Activated CD4-positive, alpha-beta T cell treated with anti-CD3 and anti-CD28 coated beads, Interleukin-2, amount 50 U/mL, for 4 hours (primary cell): ENCODE results near the gene SORL1.
A peak's percentile ranks its signal among the peaks of the same experiment; 100 is the strongest.

Source experiments
- DNase-seq, 2 experiments: peaks; one replicate each; pipeline ENCODE4 v3.0.0-alpha.2; 2020

The SORL1 gene

DNA sequence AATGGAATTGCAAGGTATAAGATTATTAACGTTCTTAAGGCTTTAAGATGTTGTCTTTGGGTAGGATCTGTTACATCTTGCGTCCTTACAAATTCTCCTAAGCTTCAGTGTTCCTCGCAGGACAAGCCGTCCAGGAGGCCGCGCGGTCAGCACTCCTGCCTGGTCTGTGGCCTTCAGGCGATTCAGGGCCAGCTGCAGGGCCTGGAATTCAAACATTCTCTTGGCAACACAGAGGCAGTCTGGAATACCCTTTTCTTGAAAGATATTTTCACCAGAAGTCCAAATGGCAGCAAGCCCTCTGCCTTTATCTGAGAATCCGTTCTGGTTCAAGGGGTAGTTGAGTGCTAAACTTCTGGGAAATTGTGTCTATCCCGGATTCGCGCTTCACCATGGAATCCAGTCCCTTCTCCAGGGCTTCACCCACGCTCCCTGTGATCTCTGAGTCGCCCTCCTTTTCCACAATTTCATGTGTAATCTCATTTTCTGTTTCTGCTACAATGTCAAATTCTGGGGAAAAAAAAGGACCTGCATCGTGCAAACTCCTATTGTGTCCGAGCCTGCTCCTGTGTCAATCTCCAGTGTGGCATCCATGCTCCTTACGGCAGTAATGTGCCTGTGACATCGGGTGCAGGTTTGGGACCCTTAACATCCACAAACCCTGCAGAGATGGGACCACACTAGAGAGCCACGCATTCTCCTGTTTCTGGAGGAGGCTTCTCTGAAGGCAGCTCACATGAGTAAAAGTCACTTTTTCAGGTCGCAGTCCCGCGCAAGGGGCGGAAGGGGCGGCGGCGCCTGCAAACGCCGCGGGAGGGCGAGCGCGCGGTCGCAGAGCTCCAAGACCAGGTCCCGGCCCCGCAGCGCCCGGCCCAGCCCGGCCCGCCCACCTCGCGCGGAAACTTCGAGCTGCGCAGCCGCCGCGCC lies 25.4 kb upstream of the SORL1 start:
- peak in 1 of 2 experiments; percentile 31 for DNase-seq

DNA sequence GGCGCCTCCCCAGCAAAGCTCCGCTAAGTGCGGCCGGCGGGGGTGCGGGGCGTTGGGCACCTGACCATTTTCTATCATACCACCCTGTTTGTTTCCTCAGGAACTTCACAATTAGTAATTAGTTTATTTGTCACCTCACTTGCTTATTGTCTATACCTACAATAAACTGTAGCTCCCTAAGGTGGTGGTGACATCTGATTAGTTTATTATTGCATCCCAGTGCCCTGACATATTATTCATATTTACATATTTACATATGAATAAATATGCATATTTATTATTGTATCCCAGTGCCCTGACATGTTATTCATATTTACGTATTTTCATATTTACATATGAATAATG lies 24.7 kb upstream of the SORL1 start:
- DNase-seq = no peak

DNA sequence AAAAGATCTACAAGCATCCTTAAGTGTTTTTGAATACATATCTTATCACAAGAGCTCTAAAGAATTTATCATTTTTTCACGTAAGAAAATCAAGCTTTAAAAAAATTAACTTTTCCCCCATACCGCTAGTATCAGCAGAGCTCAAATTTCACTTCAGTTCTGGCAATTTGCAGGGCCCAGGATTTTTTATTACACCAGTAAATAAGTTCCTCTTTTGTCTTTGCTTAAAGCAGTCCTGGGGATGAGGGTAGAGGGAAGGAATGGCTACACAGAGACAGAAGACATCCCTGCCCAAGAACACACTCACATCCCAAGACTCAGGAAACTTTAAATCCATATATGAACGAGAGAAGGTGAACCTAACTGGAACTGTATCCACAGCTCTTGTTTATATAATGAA lies 22.6 kb upstream of the SORL1 start:
- no peak for DNase-seq

DNA sequence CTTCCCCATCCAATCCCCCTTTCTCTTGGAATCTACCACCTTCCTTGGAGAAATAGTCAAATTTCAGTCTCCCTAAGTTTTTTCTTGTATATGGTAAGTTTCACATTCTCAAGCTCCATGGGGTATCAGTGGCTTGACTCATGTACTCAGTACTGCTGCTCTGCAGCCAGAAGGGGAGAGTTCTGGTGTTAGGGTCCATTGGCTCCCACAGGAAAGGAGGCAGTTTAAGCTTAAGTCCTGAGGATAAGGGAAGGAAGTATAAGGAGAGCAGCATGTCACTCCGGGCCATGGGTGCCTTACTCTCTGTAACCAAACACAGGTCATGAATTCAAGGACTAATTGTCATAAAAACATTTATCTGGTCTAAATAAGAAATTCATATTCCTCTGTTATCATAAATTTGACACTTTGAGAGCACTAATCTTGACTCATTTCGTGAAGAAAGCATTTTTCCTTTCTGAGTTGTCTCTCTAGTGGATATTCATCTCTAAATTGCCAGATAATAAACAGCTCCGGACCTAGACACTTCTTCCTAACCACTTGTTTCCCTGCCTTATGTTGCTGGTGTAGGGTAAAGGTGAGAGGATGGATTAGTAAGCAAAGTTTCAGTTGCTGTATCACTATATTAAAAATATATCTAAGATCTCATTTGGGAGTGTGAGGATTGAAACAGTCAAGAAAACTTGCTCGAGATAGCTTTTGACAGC lies 20.1 kb upstream of the SORL1 start:
- DNase-seq = no peak

DNA sequence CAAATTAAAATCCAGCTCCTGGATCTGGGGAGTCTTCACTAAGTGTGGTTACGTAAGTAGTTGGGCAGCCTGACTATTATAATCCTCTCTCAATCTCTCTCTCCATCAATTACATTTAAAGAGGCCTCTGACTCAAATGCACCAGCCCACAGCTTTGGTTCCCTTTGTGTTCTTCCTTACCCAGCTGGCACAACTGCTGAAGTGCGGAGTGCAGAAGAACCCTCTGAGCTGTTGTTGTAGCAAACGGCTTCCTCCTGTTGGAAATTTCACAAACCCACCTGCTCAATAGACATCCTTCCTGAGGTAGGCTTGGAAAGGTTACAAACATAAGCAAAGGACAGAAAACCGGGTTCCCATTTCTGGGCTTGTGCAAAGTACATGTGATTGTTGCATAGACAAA lies 17.0 kb upstream of the SORL1 start:
- DNase-seq = no peak

DNA sequence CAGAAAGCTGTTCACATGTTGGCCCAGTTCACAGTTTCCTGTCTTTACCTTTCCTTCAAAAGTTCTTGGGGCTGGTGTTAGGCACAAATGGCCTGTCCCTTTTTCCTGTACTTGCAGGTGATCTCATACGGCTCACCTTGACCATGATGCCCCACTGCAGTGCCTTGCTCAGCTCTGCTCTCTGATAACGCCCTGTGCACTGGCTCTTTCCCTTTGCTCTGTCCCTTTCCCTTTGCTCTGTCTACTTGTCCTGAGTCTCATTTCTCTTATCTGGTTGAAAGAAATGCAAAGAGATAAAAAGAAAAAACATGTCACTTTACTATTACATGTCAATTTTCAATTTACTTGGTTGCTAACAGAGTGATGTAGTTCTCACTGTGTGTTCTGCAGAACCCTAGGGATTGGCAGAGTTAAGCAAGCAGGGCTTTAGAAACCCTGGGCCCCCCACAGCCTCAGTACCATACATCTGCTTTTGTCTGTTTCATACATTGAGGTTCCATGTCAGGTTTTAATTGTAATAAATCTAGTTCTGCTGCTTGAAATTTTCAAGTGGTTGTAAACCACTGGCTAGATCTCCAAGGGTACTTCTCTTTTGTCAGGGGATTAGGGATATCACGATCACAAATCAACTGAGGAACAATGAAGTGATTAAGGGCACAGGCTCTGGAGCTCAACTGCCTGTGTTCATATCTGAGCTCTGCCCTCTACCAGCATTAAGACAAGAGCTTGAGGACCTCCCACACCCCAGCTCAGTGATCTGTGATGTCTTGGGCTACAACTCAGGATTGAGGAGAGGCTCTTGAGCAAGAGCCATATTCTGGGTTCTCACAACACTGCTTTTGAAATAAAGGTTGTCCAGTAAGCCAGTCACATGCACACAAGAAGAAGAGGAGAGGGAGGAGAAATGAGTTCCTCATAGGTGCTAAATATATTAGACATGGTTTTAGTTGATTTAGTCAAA lies 16.3 kb upstream of the SORL1 start:
- no peak for DNase-seq

DNA sequence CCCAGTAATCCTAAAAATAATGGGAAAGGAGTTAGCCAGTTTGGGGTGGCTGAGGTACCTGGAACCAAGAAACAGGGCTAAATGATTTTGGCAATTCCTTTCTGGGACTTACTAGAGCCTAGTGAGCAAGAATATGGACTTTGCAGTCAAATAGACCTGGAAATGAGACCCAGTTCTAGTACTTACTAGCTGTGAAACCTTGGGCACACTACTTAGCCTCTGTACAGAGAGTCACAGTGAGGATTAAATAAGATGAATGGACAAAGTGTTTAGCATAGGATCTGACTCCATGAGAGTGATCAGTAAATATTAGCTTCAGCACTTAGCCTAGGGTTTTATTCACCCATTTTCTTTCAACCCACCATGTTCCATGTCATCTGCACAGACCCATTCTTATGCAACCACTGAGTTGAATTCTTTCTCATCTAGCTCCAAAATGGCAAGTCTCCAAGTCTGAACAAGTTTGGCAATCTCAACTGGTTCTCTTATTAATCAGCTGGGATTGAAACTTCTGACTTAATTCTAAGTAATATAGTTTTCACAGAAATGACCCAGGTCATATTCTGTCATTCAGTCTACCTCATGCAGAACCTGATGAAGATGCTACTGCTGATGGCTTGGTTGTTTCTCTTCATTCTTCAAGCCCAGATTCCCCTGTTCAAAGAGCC lies 15.0 kb upstream of the SORL1 start:
- no peak for DNase-seq

DNA sequence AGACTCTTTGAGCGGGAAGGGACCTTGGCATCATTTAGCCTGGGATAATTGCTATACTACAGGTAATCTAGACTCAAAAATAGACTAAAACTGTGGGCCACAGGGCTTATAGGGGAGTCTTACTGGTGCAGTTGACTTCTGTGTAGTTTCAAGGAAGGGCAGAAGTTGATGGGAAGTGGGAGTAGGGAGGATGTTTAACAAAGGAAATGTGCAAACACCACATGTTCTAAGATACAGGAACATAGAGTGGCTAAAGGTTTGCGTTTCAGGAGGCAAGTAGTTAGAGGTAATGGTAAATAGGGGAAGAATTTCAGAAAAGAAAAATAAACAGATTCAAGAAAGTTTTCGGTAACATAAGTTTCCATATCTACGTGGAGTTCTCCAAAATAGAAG lies 14.4 kb upstream of the SORL1 start:
- no peak for DNase-seq

DNA sequence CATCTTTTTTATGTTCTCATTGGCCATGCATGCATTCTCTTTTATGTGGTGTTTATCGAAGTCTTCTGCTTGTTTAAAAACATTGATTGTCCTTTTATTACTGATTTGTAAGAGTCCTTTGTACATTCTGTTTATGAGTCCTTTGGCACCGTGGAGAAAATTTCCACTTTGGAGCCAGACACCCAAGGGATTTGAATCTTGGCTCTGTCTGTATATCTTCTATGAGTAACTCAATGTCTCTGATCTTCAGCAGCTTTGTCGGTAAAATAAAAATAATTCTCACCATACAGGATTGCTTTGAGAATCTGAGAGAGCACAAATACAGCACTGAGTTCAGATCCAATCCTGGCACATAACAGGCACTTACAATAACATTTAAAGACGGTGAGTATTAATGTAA lies 12.8 kb upstream of the SORL1 start:
- DNase-seq = no peak

DNA sequence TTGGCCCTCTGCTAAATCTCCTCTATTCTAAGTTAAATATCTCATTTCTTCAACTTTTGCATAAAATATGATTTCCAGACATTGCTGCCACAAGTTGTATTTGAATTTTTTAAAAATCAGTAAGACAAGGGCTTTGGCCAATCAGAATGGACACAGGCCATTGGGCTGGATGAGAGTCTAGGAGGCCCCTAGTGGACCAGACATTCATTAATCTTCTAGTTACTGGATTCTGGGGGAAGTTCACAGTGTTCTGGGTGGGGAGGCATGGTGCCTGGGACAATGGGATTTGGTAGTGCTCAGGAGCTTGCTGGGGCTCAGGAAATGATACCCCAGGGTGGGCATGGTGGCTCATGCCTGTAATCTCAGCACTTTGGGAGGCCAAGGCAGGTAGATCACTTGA lies 12.4 kb upstream of the SORL1 start:
- DNase-seq = no peak

DNA sequence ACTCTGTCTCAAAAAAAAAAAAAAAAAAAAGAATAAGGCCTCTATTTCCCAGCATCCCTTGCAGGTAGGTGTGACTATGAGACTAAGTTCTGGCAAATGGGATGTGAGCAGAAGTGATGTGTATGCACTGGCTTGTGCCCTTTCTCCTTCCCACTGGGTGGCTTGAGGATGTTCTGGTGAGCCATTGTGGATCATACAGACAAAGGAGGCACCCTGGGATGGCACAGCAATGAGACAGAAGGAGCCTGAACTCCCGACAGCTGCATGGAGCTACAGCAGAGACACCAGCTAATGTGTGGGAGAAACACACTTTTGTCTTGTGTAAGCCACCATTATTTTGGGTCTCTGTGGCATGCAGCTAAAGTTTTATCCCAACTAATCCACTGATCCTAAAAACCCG lies 10.6 kb upstream of the SORL1 start:
- no peak for DNase-seq

DNA sequence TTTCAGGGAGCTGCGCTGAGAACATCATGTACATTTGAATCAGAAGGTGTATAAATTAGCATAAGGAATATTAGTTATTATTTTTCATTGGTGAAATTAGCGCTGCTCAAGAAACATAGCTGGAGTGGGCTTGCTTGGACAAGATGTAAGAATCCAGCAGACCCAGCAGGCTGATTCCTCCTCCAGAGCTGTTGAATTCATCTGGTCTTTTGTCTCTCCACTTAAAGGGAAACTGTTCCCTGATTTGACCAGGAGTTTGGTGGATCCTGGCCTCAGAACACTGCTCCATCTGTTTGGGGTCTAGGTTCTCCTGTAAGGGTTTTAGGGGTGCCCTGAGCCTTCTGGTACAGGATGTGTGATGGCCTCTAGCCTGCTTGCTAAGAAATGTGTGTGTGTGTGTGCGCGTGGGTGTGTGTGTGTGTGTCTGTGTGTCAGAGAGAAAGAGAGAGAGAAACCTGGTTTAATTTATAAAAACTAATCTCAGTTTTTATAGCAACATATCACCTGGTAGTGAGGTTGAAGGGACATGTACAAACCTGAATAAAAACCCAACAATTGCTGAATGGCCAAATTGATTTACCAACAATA lies 8.3 kb upstream of the SORL1 start:
- peak; percentile 28 to 40 for DNase-seq

DNA sequence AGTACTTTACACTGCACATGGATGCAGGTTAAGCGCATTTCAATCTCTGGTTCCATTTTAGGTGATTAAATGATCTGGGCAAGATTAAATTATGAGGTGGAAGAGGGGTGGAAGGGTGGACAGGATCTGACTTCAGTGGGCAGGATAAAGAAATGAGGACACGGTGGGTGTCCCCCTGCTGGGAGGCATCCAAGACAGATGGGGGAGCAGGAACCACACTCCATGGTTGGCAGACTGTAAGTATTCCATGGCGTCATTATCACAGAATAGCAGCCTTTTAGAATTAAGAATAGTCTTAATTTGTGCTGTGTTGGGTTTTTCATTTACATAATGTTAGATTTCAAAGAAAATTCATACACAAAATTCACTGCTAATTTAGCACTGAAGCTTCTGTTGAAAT lies 7.6 kb upstream of the SORL1 start:
- no peak for DNase-seq

DNA sequence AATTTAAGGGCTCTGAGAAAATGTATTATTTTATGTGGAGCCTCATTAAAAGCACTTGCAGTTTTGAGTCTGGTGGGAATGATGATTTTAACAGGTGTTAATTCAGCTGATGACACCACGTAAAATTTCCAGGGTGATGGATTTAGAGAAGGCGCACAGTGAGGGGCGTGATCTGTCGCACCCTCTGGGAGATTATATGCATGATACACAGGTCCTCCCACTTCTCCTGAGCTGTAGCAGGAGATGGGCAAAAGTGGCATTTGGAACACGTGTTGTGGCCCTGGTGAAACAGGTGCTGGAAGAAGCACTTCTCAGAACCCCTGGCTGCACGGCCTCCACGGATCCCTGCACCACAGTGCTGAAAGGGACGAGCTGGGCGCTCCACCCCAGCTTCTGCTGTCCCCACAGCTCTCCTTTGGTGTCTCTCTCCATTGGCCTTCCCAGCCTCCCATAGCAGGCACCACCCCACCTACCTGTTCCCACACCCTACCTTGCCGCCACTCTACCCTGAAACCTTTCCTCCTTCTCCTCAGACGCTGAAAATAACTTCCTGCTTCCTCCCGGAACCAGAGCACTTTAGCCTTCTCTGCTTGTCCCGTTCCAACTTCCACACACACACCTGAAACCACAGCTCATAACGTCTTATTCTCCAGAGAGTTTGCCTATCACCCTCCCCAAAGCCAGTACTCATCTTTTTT lies 6.9 kb upstream of the SORL1 start:
- no peak for DNase-seq

DNA sequence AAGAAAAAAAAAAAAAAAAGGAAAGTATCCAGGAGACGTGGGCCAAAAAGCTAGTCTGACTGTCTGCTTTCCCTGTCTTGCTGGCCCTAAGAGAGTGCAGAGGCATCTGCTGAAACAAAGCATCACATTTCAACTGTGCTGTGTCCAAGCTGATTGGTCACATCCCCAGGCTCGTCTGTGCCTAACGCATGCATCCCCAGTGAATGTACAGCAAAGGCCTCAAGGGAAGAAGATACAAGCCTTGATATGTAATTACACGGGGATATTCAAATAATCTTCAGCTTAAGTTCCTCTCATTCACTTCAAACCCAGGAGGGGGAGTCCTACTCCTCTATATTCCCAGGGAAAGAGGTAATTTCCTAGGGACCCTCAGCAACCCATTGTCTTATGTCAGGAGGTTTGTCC lies 5.4 kb upstream of the SORL1 start:
- DNase-seq = no peak

DNA sequence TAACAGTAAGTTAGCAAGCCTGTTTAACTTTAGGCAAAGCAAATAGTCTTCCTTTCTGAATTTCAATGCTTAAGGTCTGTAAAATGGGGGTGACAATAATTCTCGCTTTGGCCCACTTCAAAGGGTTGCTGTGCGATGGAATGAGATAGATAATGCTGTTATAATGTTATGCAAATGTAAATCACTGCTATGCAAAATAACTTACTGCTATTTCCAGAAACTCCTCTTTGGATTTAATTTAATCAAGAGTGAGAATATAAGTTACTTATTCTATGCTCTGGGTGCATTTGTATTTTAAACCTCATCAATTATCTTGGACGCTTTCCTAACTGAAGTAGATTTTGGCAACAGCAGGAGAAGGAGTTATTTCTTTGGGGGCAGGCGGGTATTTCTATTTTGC lies 4.1 kb upstream of the SORL1 start:
- no peak for DNase-seq

DNA sequence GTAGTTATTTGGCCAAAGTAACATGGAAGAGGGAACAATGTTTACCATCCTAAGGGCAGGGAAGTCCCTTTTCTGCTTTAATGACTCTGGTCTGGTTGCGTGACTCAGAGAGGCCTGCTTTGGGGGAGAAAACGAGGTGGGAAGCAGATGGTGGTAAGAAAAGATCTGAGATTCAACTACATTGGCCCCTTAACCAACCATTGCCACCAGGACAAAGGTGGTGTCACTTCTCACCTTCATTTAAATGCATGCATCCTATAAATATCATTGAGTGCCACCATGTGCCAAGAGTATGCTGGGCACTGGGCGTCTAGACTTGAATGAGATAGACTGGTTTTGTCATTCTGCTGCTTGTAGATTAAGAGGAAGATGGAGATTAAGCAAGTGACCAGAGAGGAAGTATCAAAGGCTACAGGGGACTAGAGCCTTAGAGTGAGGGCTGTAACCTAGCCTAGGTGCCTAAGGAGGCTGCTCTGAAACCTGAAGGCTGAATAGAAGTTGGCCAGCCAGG lies 3.6 kb upstream of the SORL1 start:
- no peak for DNase-seq

DNA sequence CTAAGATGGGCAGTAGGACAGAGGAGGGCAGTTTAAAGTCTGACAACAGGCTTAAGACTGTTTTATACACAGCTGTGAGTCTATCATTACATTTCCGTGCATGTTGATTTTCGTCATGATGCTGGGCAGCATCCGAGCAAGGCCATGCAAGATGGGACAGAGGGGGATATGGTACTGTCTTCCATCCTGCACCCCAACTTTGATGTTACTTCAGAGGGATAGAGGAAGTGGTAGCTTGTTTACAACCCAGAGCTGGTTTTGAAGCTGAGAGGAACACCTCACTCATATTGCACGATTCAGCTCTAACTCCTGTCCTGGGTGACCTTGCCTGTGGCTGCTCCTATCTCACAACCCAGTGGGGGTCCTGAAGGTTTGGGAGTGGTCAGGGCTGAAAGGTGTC lies 3.0 kb upstream of the SORL1 start:
- no peak for DNase-seq

DNA sequence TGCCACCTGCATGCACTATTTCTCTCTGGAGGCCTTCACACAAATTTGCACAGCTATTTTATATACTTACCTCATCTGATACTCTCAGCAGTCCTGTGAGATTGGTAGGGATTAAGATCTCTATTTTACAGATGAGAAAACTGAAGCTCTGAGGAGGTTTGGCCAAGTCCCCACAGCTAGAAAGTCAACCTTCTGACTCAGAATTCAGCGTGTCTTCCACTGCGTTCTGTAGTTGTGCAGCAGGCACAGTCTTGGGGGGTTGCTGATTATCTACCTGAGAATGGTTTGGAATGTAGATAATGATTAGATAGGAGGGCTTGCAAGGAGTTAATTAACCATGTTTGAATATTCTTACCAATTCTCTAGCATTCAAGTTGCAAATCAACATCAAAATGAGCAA lies 2.5 kb upstream of the SORL1 start:
- DNase-seq = no peak

DNA sequence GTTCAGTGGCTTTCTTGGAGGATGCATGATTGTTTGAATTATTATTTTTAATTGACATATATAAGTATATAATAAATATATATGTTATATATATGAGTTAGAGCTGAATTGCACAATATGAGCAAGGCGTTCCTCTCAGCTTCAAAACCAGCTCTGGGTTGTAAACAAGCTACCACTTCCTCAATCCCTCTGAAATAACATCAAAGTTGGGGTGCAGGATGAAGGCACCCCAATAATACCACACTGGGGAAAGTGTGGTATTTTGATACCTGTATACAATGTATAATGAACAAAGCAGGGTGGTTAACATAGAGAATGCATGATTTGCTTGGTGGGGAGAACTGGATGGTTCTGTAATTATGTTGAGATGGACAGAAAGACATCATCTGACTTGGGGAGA lies 1.7 kb upstream of the SORL1 start:
- no peak for DNase-seq

DNA sequence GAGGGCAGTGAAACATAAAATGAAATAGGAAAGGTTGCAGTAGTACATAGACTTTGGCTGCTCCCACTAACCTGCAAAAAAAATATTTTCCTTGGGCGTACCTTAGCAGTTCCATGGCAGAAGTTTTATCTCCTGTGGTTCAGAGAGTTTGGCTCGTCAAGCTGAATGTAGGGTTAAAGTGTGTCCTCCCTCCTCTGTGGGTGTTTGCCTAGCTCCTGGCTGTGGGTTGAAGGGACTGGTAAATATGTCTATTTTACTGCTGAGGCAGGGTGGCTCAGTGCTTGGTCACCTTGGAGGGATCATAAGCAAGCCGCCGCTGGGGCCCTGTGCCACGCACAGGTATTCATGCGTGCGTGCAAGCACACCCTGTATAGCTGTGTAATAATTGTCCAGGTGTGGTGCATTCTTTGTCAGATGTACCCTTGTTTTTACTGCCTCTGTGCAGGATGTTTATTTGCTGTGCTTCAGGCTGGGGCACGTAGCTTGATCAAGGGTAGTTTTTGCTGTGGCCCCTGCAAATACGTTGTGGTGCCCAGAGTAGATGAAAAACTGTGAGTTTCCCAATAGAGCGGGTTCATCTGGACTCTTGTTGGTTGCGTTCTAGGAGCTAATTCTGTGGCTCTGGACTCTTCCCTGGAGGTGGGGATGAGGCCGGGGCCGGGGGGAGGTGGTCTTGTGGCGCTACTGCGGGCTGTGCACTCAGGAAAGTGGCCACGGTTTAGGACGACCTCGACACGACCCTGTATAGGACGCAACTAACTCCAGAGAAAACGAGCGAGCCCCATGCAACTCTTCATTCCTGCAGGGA lies 732 bp upstream of the SORL1 start:
- DNase-seq = no peak
